Endothelial cell of umbilical vein (primary cell): ENCODE measurements around the gene PCLO. TPM values are rescaled to one million over a fixed set of nuclear protein-coding genes. Genes with fewer than 3 reads are reported as not detected.

Experiments used
- BruUV-seq: library from RNA; stranded (reverse); fragments of 400-500 nt; replicated peaks from 2 replicates; lab custom pipeline; 2021; lab: Mats Ljungman, UMichigan
- CTCF ChIA-PET: fragments of 300-600, 350-600 bp; sonication (Branson Sonifier 250); formaldehyde crosslinking; loops from one replicate; lab custom pipeline; 2021; ENCODE audit warnings: antibody characterized with exemption, inconsistent platforms; lab: Charles Lee
- POLR2A ChIA-PET: fragments of 300-600, 350-600 bp; sonication (Branson Sonifier 250); formaldehyde crosslinking; loops from one replicate; lab custom pipeline; 2021; ENCODE audit warnings: antibody characterized with exemption, inconsistent platforms; lab: Charles Lee
- DNase-seq: peaks from one replicate; pipeline ENCODE4 v3.0.0-alpha.2; 2011; ENCODE audit warnings: low read depth, low spot score
- FAIRE-seq: peaks from 2 replicates; lab custom pipeline; 2011; peaks lifted over from hg19 to GRCh38; lab: Jason Lieb, UNC
- H2AFZ ChIP-seq: 2 replicates; pipeline ENCODE4 v1.6.0; 2012; ENCODE audit warnings: low read depth, low read length, control low read depth, inconsistent platforms
- H3K27ac ChIP-seq: 2 replicates; pipeline ENCODE4 v1.5.1; 2011; ENCODE audit warnings: low read depth, mild to moderate bottlenecking, control low read depth, low read length, moderate library complexity; ENCODE audit not compliant: insufficient read depth
- H3K27me3 ChIP-seq, 2 experiments: 2 replicates each; pipeline versions ENCODE4 v1.6.0 to v1.6.1; 2011; ENCODE audit warnings: low read length in 2 of 2, mixed read lengths in 1 of 2; ENCODE audit not compliant: control insufficient read depth in 2 of 2, insufficient read depth in 2 of 2
- H3K36me3 ChIP-seq, 2 experiments: 2 replicates in 1 of 2; 3 replicates in 1 of 2; pipeline ENCODE4 v1.5.1; 2011; ENCODE audit warnings: low read length in 2 of 2, mild to moderate bottlenecking in 1 of 2, moderate library complexity in 1 of 2; ENCODE audit not compliant: control insufficient read depth in 2 of 2, insufficient read depth in 2 of 2; ENCODE audit errors: extremely low read depth in 1 of 2
- H3K4me1 ChIP-seq: 3 replicates; pipeline ENCODE4 v1.5.1; 2011; ENCODE audit warnings: mild to moderate bottlenecking, low read length; ENCODE audit not compliant: control insufficient read depth, insufficient read depth; ENCODE audit errors: extremely low read depth
- H3K4me2 ChIP-seq: 2 replicates; pipeline ENCODE4 v1.6.1; 2011; ENCODE audit warnings: low read length, control low read depth, mixed read lengths; ENCODE audit not compliant: insufficient read depth
- H3K4me3 ChIP-seq, 3 experiments: fragments of 200-600 bp in 1 of 3; sonication (generic), shearing (Covaris generic) in 1 of 3; replicated peaks in 1 of 3; 2 replicates each; pipeline ENCODE4 v1.5.1; 2011 to 2016; ENCODE audit warnings: control low read depth in 3 of 3, low read length in 3 of 3, mild to moderate bottlenecking in 2 of 3, inconsistent platforms in 1 of 3, low read depth in 1 of 3, moderate library complexity in 1 of 3; ENCODE audit not compliant: insufficient read depth in 1 of 3
- H3K79me2 ChIP-seq: 2 replicates; pipeline ENCODE4 v1.6.0; 2012; ENCODE audit warnings: low read length, inconsistent platforms; ENCODE audit not compliant: control insufficient read depth, insufficient read depth
- H3K9ac ChIP-seq: replicated peaks from 2 replicates; pipeline ENCODE3; 2011; ENCODE audit warnings: low read length, control low read depth; ENCODE audit not compliant: insufficient read depth; ENCODE audit errors: extremely low read depth
- H3K9me1 ChIP-seq: replicated peaks from 3 replicates; pipeline ENCODE4 v1.6.0; 2011; ENCODE audit warnings: mild to moderate bottlenecking, low read length; ENCODE audit not compliant: control insufficient read depth, insufficient read depth; ENCODE audit errors: extremely low read depth
- H3K9me3 ChIP-seq: replicated peaks from 2 replicates; pipeline ENCODE4 v1.5.1; 2012; ENCODE audit warnings: low read length, inconsistent platforms; ENCODE audit not compliant: control insufficient read depth, insufficient read depth
- H4K20me1 ChIP-seq: replicated peaks from 2 replicates; pipeline ENCODE3; 2011; ENCODE audit warnings: mild to moderate bottlenecking, low read length; ENCODE audit not compliant: control insufficient read depth, insufficient read depth; ENCODE audit errors: extremely low read depth
- EZH2 ChIP-seq: IDR thresholded peaks from 2 replicates; pipeline ENCODE4 v1.6.1; 2012; ENCODE audit warnings: borderline replicate concordance, low read depth, mild to moderate bottlenecking, moderate library complexity, low read length, inconsistent platforms; ENCODE audit not compliant: severe bottlenecking
- FOS ChIP-seq: IDR thresholded peaks from 2 replicates; pipeline ENCODE4 v1.6.1; 2011; ENCODE audit warnings: mild to moderate bottlenecking, low read length, moderate library complexity, borderline replicate concordance; ENCODE audit not compliant: insufficient read depth
- GATA2 ChIP-seq: IDR thresholded peaks from 2 replicates; pipeline ENCODE4 v1.7.0; 2011; ENCODE audit warnings: low read depth, mild to moderate bottlenecking, moderate library complexity, mixed read lengths, low read length; ENCODE audit not compliant: insufficient read length, insufficient read depth
- MYC ChIP-seq: IDR thresholded peaks from one replicate; pipeline ENCODE4 v1.6.1; 2011; ENCODE audit warnings: mild to moderate bottlenecking, low read depth, low read length
- dilution Hi-C: fragments of 300-500 bp; cut with MboI; formaldehyde crosslinking; loops from one replicate; pipeline ENCODE4 v1.15.0; 2019; ENCODE audit warnings: low sequenced_read_pairs; ENCODE audit not compliant: extremely low pct_ligation_motif_present
- intact Hi-C: fragments of 100-400 bp; cut with micrococcal nuclease; formaldehyde crosslinking; loops from one replicate; pipeline ENCODE4 v1.10.0; 2022
- polyA plus RNA-seq, 4 experiments: library from polyadenylated mRNA; depleted of rRNA in 3 of 4; stranded (reverse) in 3 of 4; unstranded in 1 of 4; fragments of >200 nt; gene quantifications; 2 replicates each; pipeline versions ENCODE4 v1.2.1 to v1.2.3, GENCODE V29; 2011 to 2012; ENCODE audit warnings: missing spikeins in 1 of 4
- total RNA-seq: library from RNA; stranded (reverse); gene quantifications from 2 replicates; pipeline ENCODE4 v1.2.3, GENCODE V29; 2021
- TF ChIP-seq, protein P1 (sequence below): IDR thresholded peaks from 2 replicates; pipeline ENCODE4 v1.6.1; 2011; ENCODE audit not compliant: insufficient read depth, insufficient read length

PCLO gene
- total and polyA plus RNA-seq, 2 donors (not counting 3 experiments of a cell fraction or from before 2014, with no cell fraction given), result 0.04 to 0.75 TPM

DNA sequence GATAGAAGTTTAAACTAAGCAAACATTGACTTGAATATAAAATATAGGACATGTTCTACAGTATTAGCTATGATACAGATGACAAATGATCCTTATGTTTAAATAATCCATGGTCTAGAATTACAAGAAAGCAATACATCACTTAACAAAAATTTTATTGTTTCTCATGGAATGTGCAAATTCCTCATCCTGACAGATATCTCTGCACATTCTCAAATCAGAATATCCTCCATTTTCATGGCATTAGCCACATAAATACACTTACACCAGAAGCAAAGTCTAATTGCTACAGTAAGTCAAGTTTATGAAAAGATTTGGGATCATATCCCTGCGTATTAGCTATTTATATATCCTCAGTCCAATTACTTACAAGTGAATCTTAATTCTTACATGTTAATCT is 57.6 kb downstream of the PCLO start:
- H2AFZ ChIP-seq, result no peak overlapping the region
- H3K9ac ChIP-seq, result no peak overlapping the region
- DNase-seq, result no peak
- FAIRE-seq, result no peak
- H3K27ac ChIP-seq, result no peak overlapping the region
- no peaks in the 10 kb centered on the region for H3K27me3 ChIP-seq
- no peaks in the 10 kb centered on the region for H3K4me1 ChIP-seq
- no peak overlapping the region for H3K4me2 ChIP-seq
- TF ChIP-seq, protein P1, sequence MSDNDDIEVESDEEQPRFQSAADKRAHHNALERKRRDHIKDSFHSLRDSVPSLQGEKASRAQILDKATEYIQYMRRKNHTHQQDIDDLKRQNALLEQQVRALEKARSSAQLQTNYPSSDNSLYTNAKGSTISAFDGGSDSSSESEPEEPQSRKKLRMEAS, result no peak
- TF ChIP-seq FOS, result no peak
- TF ChIP-seq GATA2, result no peak
- no peaks in the 10 kb centered on the region for H3K9me1 ChIP-seq
- intact Hi-C loops (no loop called here), dilution Hi-C loops (no loop called here)
- H4K20me1 ChIP-seq, result no peaks in the 10 kb centered on the region
- no TSS peak for BruUV-seq
- POLR2A ChIA-PET, result no interaction called here
- CTCF ChIA-PET, result no interaction called here
- no peak overlapping the region for H3K4me3 ChIP-seq
- H3K9me3 ChIP-seq, result no peaks in the 10 kb centered on the region
- H3K79me2 ChIP-seq, result no peaks in the 10 kb centered on the region
- no peaks in the 10 kb centered on the region for H3K36me3 ChIP-seq

DNA sequence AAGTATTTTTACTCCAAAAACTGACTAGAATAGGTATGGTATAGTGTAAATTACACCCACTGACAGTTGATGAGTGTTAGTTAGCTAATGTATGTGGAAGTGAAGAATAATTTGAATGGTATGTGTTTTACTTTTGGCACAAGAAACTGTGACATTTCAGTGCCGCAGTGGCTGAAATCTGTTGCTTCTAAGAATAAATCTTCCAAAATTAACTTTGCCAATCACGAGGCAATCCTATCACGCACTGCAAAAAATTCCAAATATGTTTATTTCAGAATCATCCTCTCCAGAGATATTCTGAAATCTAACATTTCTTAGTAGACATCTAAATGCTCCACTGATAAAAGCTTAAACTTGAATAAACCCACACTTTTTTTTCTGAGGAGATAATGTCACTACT is 61.2 kb downstream of the PCLO start:
- H4K20me1 ChIP-seq, result no peaks in the 10 kb centered on the region
- TF ChIP-seq EZH2 (no peak), FOS (no peak), MYC (no peak), GATA2 (no peak)
- no peaks in the 10 kb centered on the region for H3K79me2 ChIP-seq
- no peaks in the 10 kb centered on the region for H3K9me3 ChIP-seq
- FAIRE-seq, result no peak
- dilution Hi-C loops, result no loop called here
- no peaks in the 10 kb centered on the region for H3K36me3 ChIP-seq
- intact Hi-C loops, result no loop called here
- ChIA-PET CTCF (no interaction called here), POLR2A (no interaction called here)
- H3K27ac ChIP-seq, result no peak overlapping the region
- H3K9me1 ChIP-seq, result no peaks in the 10 kb centered on the region
- DNase-seq, result no peak
- no peak overlapping the region for H3K4me2 ChIP-seq
- no peak overlapping the region for H2AFZ ChIP-seq
- H3K4me3 ChIP-seq, result no peak overlapping the region
- BruUV-seq, result no TSS peak
- no peaks in the 10 kb centered on the region for H3K4me1 ChIP-seq
- no peak overlapping the region for H3K9ac ChIP-seq
- no peaks in the 10 kb centered on the region for H3K27me3 ChIP-seq
